ENCODE data around the gene GNB2.
A peak's percentile ranks its signal among the peaks of the same experiment; 100 is the strongest.
"Not testable (repeated sequence)": the region's sequence is repeated elsewhere in the genome, so short reads cannot be mapped to it uniquely, and the experiment has no call there.

Gene GNB2

DNA sequence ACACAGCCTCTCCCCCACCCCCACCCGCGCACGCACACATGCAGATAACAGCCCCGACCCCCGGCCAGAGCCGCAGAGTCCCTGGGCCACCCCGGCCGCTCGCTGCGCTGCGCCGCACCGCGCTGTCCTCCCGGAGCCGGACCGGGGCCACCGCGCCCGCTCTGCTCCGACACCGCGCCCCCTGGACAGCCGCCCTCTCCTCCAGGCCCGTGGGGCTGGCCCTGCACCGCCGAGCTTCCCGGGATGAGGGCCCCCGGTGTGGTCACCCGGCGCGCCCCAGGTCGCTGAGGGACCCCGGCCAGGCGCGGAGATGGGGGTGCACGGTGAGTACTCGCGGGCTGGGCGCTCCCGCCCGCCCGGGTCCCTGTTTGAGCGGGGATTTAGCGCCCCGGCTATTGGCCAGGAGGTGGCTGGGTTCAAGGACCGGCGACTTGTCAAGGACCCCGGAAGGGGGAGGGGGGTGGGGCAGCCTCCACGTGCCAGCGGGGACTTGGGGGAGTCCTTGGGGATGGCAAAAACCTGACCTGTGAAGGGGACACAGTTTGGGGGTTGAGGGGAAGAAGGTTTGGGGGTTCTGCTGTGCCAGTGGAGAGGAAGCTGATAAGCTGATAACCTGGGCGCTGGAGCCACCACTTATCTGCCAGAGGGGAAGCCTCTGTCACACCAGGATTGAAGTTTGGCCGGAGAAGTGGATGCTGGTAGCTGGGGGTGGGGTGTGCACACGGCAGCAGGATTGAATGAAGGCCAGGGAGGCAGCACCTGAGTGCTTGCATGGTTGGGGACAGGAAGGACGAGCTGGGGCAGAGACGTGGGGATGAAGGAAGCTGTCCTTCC is 47.3 kb downstream of the GNB2 start:
- Histone ChIP-seq H3K27me3 (ENCODE audit: insufficient read depth, low read length) (peaks cover 29% of the 10 kb centered on the region), H3K27ac (ENCODE audit: low read depth, low read length) (no peak overlapping the region), H3K36me3 (ENCODE audit: insufficient read depth, low read length) (no peaks in the 10 kb centered on the region), H3K4me3 (ENCODE audit: low read depth, low read length) (peak overlapping the region; percentile 60), H2AFZ (ENCODE audit: low read length, unreplicated experiment) (no peak overlapping the region), H3K4me1 (ENCODE audit: control insufficient read depth, insufficient read depth, low read length, unreplicated experiment) (no peaks in the 10 kb centered on the region), H3K79me2 (ENCODE audit: control insufficient read depth, insufficient read depth, low read length, unreplicated experiment) (no peaks in the 10 kb centered on the region)

DNA sequence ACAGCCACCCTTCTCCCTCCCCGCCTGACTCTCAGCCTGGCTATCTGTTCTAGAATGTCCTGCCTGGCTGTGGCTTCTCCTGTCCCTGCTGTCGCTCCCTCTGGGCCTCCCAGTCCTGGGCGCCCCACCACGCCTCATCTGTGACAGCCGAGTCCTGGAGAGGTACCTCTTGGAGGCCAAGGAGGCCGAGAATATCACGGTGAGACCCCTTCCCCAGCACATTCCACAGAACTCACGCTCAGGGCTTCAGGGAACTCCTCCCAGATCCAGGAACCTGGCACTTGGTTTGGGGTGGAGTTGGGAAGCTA is 47.9 kb downstream of the GNB2 start:
- no peaks in the 10 kb centered on the region for H3K79me2 ChIP-seq (ENCODE audit: control insufficient read depth, insufficient read depth, low read length, unreplicated experiment)
- H3K27me3 ChIP-seq (ENCODE audit: insufficient read depth, low read length): peaks cover 29% of the 10 kb centered on the region
- no peaks in the 10 kb centered on the region for H3K36me3 ChIP-seq (ENCODE audit: insufficient read depth, low read length)
- H3K27ac ChIP-seq (ENCODE audit: low read depth, low read length): no peak overlapping the region
- H3K4me1 ChIP-seq (ENCODE audit: control insufficient read depth, insufficient read depth, low read length, unreplicated experiment): no peaks in the 10 kb centered on the region
- no peak overlapping the region for H2AFZ ChIP-seq (ENCODE audit: low read length, unreplicated experiment)
- no peak overlapping the region for H3K4me3 ChIP-seq (ENCODE audit: low read depth, low read length)

DNA sequence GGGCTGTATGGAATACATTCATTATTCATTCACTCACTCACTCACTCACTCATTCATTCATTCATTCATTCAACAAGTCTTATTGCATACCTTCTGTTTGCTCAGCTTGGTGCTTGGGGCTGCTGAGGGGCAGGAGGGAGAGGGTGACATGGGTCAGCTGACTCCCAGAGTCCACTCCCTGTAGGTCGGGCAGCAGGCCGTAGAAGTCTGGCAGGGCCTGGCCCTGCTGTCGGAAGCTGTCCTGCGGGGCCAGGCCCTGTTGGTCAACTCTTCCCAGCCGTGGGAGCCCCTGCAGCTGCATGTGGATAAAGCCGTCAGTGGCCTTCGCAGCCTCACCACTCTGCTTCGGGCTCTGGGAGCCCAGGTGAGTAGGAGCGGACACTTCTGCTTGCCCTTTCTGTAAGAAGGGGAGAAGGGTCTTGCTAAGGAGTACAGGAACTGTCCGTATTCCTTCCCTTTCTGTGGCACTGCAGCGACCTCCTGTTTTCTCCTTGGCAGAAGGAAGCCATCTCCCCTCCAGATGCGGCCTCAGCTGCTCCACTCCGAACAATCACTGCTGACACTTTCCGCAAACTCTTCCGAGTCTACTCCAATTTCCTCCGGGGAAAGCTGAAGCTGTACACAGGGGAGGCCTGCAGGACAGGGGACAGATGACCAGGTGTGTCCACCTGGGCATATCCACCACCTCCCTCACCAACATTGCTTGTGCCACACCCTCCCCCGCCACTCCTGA is 49.1 kb downstream of the GNB2 start:
- Histone ChIP-seq H2AFZ (ENCODE audit: low read length, unreplicated experiment) (no peak overlapping the region), H3K4me3 (ENCODE audit: low read depth, low read length) (no peak overlapping the region), H3K79me2 (ENCODE audit: control insufficient read depth, insufficient read depth, low read length, unreplicated experiment) (no peaks in the 10 kb centered on the region), H3K27me3 (ENCODE audit: insufficient read depth, low read length) (peaks cover 29% of the 10 kb centered on the region), H3K27ac (ENCODE audit: low read depth, low read length) (no peak overlapping the region), H3K36me3 (ENCODE audit: insufficient read depth, low read length) (no peaks in the 10 kb centered on the region), H3K4me1 (ENCODE audit: control insufficient read depth, insufficient read depth, low read length, unreplicated experiment) (peaks cover 6% of the 10 kb centered on the region)

DNA sequence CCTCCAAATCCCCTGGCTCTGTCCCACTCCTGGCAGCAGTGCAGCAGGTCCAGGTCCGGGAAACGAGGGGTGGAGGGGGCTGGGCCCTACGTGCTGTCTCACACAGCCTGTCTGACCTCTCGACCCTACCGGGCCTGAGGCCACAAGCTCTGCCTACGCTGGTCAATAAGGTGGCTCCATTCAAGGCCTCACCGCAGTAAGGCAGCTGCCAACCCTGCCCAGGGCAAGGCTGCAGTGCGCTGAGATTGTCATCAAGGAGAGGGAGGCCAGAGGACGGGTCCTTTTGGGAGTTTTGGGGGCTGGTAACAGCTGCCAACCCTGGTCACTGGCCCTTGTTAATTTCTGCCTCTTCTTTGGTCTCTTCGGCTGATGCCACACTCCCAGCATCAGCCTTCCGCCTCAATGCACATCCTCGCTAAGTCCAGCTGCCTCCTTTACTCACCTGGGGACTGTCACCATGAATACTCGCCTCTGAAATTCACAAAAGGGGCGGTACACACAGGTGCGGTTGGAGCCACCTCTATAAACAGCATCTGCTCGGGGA is 50.3 kb downstream of the GNB2 start:
- no peak overlapping the region for H3K4me3 ChIP-seq (ENCODE audit: low read depth, low read length)
- H3K27me3 ChIP-seq (ENCODE audit: insufficient read depth, low read length): peaks cover 29% of the 10 kb centered on the region
- H3K27ac ChIP-seq (ENCODE audit: low read depth, low read length): no peak overlapping the region
- peaks cover 6% of the 10 kb centered on the region for H3K4me1 ChIP-seq (ENCODE audit: control insufficient read depth, insufficient read depth, low read length, unreplicated experiment)
- H2AFZ ChIP-seq (ENCODE audit: low read length, unreplicated experiment): no peak overlapping the region
- no peaks in the 10 kb centered on the region for H3K79me2 ChIP-seq (ENCODE audit: control insufficient read depth, insufficient read depth, low read length, unreplicated experiment)
- H3K36me3 ChIP-seq (ENCODE audit: insufficient read depth, low read length): no peaks in the 10 kb centered on the region

DNA sequence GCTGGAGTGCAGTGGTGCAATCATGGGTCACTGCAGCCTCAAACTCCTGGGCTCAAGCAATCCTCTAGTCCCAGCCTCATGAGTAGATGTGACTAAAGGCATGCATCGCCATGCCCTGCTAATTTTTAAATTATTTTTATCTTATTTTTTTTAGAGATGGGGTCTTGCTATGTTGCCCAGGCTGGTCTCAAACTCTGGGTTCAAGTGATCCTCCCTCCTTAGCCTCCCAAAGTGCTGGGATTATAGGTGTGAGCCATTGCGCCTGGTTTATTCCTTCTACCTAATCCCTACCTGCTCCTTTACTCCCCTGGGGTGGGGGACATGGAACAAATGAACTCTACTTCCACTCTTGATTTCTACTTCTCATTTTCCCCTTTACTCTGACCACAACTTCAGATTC is 50.8 kb downstream of the GNB2 start:
- not testable (repeated sequence) for H3K27ac ChIP-seq (ENCODE audit: low read depth, low read length); H3K4me1 ChIP-seq (ENCODE audit: control insufficient read depth, insufficient read depth, low read length, unreplicated experiment); H3K4me3 ChIP-seq (ENCODE audit: low read depth, low read length); H2AFZ ChIP-seq (ENCODE audit: low read length, unreplicated experiment); H3K36me3 ChIP-seq (ENCODE audit: insufficient read depth, low read length); H3K79me2 ChIP-seq (ENCODE audit: control insufficient read depth, insufficient read depth, low read length, unreplicated experiment)
- peaks cover 29% of the 10 kb centered on the region for H3K27me3 ChIP-seq (ENCODE audit: insufficient read depth, low read length)

DNA sequence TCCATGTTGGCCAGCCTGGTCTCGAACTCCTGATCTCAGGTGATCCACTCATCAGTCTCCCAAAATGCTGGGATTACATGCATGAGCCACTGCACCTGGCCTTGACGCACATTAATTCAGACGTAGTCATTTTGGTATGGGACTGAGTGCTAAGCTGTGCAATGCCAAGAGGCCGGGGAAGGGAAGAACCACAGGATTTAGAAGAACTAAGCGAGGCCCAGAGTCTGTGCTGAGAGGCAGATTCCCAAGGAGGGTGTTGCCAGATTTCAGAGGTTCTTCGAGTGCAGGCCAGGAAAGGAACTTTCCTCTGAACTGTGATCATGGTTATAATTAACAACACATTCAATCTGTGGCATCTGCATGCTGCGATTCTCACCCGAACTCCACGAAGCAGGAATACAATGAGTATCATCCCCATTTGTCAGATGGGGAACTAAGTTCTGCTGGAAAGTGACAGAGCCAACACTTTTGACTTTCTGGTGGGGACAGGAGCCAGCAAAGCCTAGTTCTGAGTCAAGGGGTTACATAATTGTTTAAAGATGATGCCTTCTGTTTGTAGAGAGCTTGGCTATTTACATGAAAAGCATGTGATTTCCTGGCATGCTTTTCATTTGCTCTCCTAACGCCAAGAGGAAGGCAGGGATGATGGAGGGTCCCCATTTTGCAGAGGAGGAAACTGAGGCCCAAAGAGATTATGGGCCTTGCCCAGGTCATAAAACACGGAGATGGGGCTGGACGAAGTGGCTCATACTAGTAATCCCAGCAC is 53.6 kb downstream of the GNB2 start:
- Histone ChIP-seq H3K4me3 (ENCODE audit: low read depth, low read length) (no peak overlapping the region), H3K4me1 (ENCODE audit: control insufficient read depth, insufficient read depth, low read length, unreplicated experiment) (peaks cover 6% of the 10 kb centered on the region), H3K79me2 (ENCODE audit: control insufficient read depth, insufficient read depth, low read length, unreplicated experiment) (no peaks in the 10 kb centered on the region), H3K27ac (ENCODE audit: low read depth, low read length) (no peak overlapping the region), H3K27me3 (ENCODE audit: insufficient read depth, low read length) (peaks cover 3% of the 10 kb centered on the region; the same call in 1 of the 2 replicates), H2AFZ (ENCODE audit: low read length, unreplicated experiment) (no peak overlapping the region), H3K36me3 (ENCODE audit: insufficient read depth, low read length) (no peaks in the 10 kb centered on the region)

DNA sequence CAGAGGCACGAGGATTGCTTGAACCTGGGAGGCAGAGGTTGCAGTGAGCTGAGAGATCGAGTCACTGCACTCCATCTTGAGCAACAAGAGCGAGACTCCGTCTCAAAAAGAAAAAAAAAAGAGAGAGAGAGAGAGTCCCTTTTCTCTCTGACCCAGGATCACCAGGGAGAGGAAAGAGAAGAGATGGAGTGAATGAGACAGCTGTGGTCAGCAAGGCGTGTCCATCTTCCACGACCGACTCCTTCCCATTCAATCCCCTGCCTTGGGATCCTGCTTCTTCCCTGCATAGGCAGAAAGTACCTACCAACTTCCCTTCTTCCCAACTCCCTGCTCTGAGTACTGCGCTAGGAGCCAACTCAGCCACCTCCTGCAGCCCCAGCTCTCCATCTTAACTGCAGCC is 54.7 kb downstream of the GNB2 start:
- no peak overlapping the region for H3K27ac ChIP-seq (ENCODE audit: low read depth, low read length)
- H3K27me3 ChIP-seq (ENCODE audit: insufficient read depth, low read length): no peaks in the 10 kb centered on the region

More for the DNA sequence above, 54.7 kb downstream of the GNB2 start:
- Histone ChIP-seq H2AFZ (ENCODE audit: low read length, unreplicated experiment) (no peak overlapping the region), H3K36me3 (ENCODE audit: insufficient read depth, low read length) (no peaks in the 10 kb centered on the region), H3K4me1 (ENCODE audit: control insufficient read depth, insufficient read depth, low read length, unreplicated experiment) (peaks cover 6% of the 10 kb centered on the region), H3K79me2 (ENCODE audit: control insufficient read depth, insufficient read depth, low read length, unreplicated experiment) (no peaks in the 10 kb centered on the region), H3K4me3 (ENCODE audit: low read depth, low read length) (no peak overlapping the region)

All from ACC112 (cell line).